PFSK-1 (cell line): ENCODE results near the gene NXN.

ENCODE experiments used
- FOXP2 ChIP-seq: optimal IDR thresholded peaks from 2 replicates; pipeline ENCODE3; 2011; ENCODE audit warnings: borderline replicate concordance, control low read depth, inconsistent platforms; ENCODE audit not compliant: insufficient read depth; ENCODE audit errors: extremely low read length, extremely low read depth
- POLR2AphosphoS5 ChIP-seq: IDR thresholded peaks from 2 replicates; pipeline ENCODE4 v1.6.1; 2012; ENCODE audit warnings: low read depth, mild to moderate bottlenecking, control low read depth, low read length, moderate library complexity
- REST ChIP-seq, 2 experiments: IDR thresholded peaks; 2 replicates each; pipeline versions ENCODE4 v1.6.1 to v1.8.0; 2011 to 2012; ENCODE audit warnings: low read depth in 2 of 2, low read length in 2 of 2, control low read depth in 1 of 2, inconsistent platforms in 1 of 2, mild to moderate bottlenecking in 1 of 2, moderate library complexity in 1 of 2; ENCODE audit not compliant: insufficient read depth in 1 of 2
- SIN3A ChIP-seq: IDR thresholded peaks from 2 replicates; pipeline ENCODE4 v1.6.1; 2012; ENCODE audit warnings: mild to moderate bottlenecking, low read length, moderate library complexity, borderline replicate concordance; ENCODE audit not compliant: insufficient read depth
- TAF1 ChIP-seq: IDR thresholded peaks from 2 replicates; pipeline ENCODE4 v1.6.1; 2012; ENCODE audit warnings: low read length, control low read depth, borderline replicate concordance; ENCODE audit not compliant: insufficient read depth

The NXN gene

GRCh38 chr17:819251-819650 is 160.3 kb downstream of the NXN start:
- TF ChIP-seq POLR2AphosphoS5 = no peak
- no peak for TF ChIP-seq FOXP2
- no peak for TF ChIP-seq TAF1
- no peak for TF ChIP-seq REST (IDR thresholded peaks at IDR 0.05; ENCODE audit: insufficient read depth in 1 of 2, low read depth in 2 of 2, low read length in 2 of 2)
- TF ChIP-seq SIN3A = no peak

GRCh38 chr17:814371-814770 is 165.2 kb downstream of the NXN start:
- no peak for TF ChIP-seq TAF1
- no peak for TF ChIP-seq SIN3A
- TF ChIP-seq POLR2AphosphoS5 = no peak
- no peak for TF ChIP-seq REST (IDR thresholded peaks at IDR 0.05; ENCODE audit: insufficient read depth in 1 of 2, low read depth in 2 of 2, low read length in 2 of 2)
- no peak for TF ChIP-seq FOXP2

GRCh38 chr17:812638-813204 is 166.9 kb downstream of the NXN start:
- TF ChIP-seq TAF1 = no peak
- TF ChIP-seq FOXP2 = no peak

- TF ChIP-seq REST (IDR thresholded peaks at IDR 0.05; ENCODE audit: insufficient read depth in 1 of 2, low read depth in 2 of 2, low read length in 2 of 2) = no peak
- no peak for TF ChIP-seq FOXP2
- TF ChIP-seq TAF1 = no peak
- TF ChIP-seq SIN3A = no peak
- no peak for TF ChIP-seq POLR2AphosphoS5
These were observed 168.4 kb downstream of the NXN start for GRCh38 chr17:811051-811784.

- TF ChIP-seq SIN3A = no peak
- TF ChIP-seq POLR2AphosphoS5 = no peak
- TF ChIP-seq TAF1 = no peak
- no peak for TF ChIP-seq FOXP2
- no peak for TF ChIP-seq REST (IDR thresholded peaks at IDR 0.05; ENCODE audit: insufficient read depth in 1 of 2, low read depth in 2 of 2, low read length in 2 of 2)
These were observed 171.9 kb downstream of the NXN start for GRCh38 chr17:807523-808294.
